A172 (cell line): ENCODE measurements around the gene DPP8. TPM values are rescaled to one million over a fixed set of nuclear protein-coding genes. Genes with fewer than 3 reads are reported as not detected.
"Not testable (repeated sequence)": the region's sequence is repeated elsewhere in the genome, so short reads cannot be mapped to it uniquely, and the experiment has no call there.

Source experiments
- DNase-seq: peaks from one replicate; pipeline ENCODE4 v3.0.0-alpha.2; 2015; ENCODE audit warnings: low spot score
- total RNA-seq: library from RNA; depleted of rRNA; stranded (reverse); fragments of >200 nt; shearing (Covaris generic); gene quantifications from 2 replicates; pipeline ENCODE4 v1.2.3, GENCODE V29; 2014

DPP8 gene
- total RNA-seq, 1 experiment from 2014 or later: 29.0 TPM

- peak; percentile 38 for DNase-seq
Measured at GRCh38 chr15:65525622-65526021, 8.1 kb upstream of the DPP8 start.

- DNase-seq: no peak
Measured at GRCh38 chr15:65524226-65524625, 6.7 kb upstream of the DPP8 start.

GRCh38 chr15:65521350-65521749 lies 3.9 kb upstream of the DPP8 start:
- DNase-seq: no peak

GRCh38 chr15:65518633-65519285 lies 1.3 kb upstream of the DPP8 start:
- no peak for DNase-seq

- DNase-seq: no peak
Measured at GRCh38 chr15:65517866-65518207, 348 bp upstream of the DPP8 start.

- no peak for DNase-seq
Measured at GRCh38 chr15:65512807-65513416, 4.6 kb downstream of the DPP8 start.

GRCh38 chr15:65512189-65512588 lies 5.3 kb downstream of the DPP8 start:
- DNase-seq: no peak

GRCh38 chr15:65509321-65509720 lies 8.2 kb downstream of the DPP8 start:
- no peak for DNase-seq

- DNase-seq: no peak
Measured at GRCh38 chr15:65494076-65494475, 23.4 kb downstream of the DPP8 start.

- no peak for DNase-seq
Measured at GRCh38 chr15:65484876-65485275, 32.6 kb downstream of the DPP8 start.

- no peak for DNase-seq
Measured at GRCh38 chr15:65476903-65477302, 40.6 kb downstream of the DPP8 start.

GRCh38 chr15:65470866-65471265 lies 46.6 kb downstream of the DPP8 start:
- no peak for DNase-seq

GRCh38 chr15:65468229-65468909 lies 49.1 kb downstream of the DPP8 start:
- DNase-seq: no peak

- no peak for DNase-seq
Measured at GRCh38 chr15:65466901-65467300, 50.6 kb downstream of the DPP8 start.

- not testable (repeated sequence) for DNase-seq
Measured at GRCh38 chr15:65463096-65463495, 54.4 kb downstream of the DPP8 start.

GRCh38 chr15:65460741-65461347 lies 56.6 kb downstream of the DPP8 start:
- peak; percentile 67 for DNase-seq

- not testable (repeated sequence) for DNase-seq
Measured at GRCh38 chr15:65455256-65455655, 62.2 kb downstream of the DPP8 start.

GRCh38 chr15:65451989-65452388 lies 65.5 kb downstream of the DPP8 start:
- no peak for DNase-seq

GRCh38 chr15:65450556-65450955 lies 66.9 kb downstream of the DPP8 start:
- no peak for DNase-seq

- DNase-seq: no peak
Measured at GRCh38 chr15:65447145-65447544, 70.3 kb downstream of the DPP8 start.

- DNase-seq: no peak
Measured at GRCh38 chr15:65434201-65434600, 83.3 kb downstream of the DPP8 start.

- no peak for DNase-seq
Measured at GRCh38 chr15:65431731-65432130, 85.8 kb downstream of the DPP8 start.
